OCI-LY7 (cell line): ENCODE data around the gene MIF4GD. TPM values are rescaled to one million over a fixed set of nuclear protein-coding genes. Genes with fewer than 3 reads are reported as not detected.

Experiments used
- BruUV-seq: library from RNA; stranded (reverse); fragments of 400-500 nt; replicated peaks from 2 replicates; lab custom pipeline; 2021; lab: Mats Ljungman, UMichigan
- CTCF ChIA-PET: fragments of 300-600 bp; sonication (Branson Sonifier 250); formaldehyde crosslinking; loops from one replicate; lab custom pipeline; 2022; ENCODE audit warnings: antibody characterized with exemption; ENCODE audit not compliant: unreplicated experiment; lab: Charles Lee
- POLR2A ChIA-PET: fragments of 300-600 bp; sonication (Branson Sonifier 250); formaldehyde crosslinking; loops from one replicate; lab custom pipeline; 2022; ENCODE audit warnings: antibody characterized with exemption; lab: Charles Lee
- DNase-seq: peaks from one replicate; pipeline ENCODE4 v3.0.0-alpha.2; 2015; ENCODE audit warnings: low spot score
- H2AFZ ChIP-seq: fragments of 200-600 bp; sonication (generic), shearing (Covaris generic); 2 replicates; pipeline ENCODE4 v1.6.1; 2014; ENCODE audit warnings: mild to moderate bottlenecking, antibody characterized with exemption, low read length, moderate library complexity
- H3K27ac ChIP-seq: fragments of 200-600 bp; sonication (generic); 2 replicates; pipeline ENCODE4 v1.5.1; 2014; ENCODE audit warnings: mixed run types, low read depth, mild to moderate bottlenecking, moderate library complexity, low read length, inconsistent platforms; ENCODE audit not compliant: poor library complexity, severe bottlenecking
- H3K36me3 ChIP-seq: fragments of 200-600 bp; sonication (generic); 2 replicates; pipeline ENCODE4 v1.6.1; 2014; ENCODE audit warnings: mild to moderate bottlenecking, antibody characterized with exemption, low read length, moderate library complexity, mixed read lengths; ENCODE audit not compliant: insufficient read depth
- H3K4me1 ChIP-seq: fragments of 200-600 bp; sonication (generic); 2 replicates; pipeline ENCODE4 v1.5.1; 2014; ENCODE audit warnings: mild to moderate bottlenecking, low read length; ENCODE audit not compliant: insufficient read depth, poor library complexity, severe bottlenecking
- H3K4me2 ChIP-seq: fragments of 200-600 bp; sonication (generic); 2 replicates; pipeline ENCODE4 v1.6.1; 2014; ENCODE audit warnings: mild to moderate bottlenecking, low read length
- H3K4me3 ChIP-seq: fragments of 200-600 bp; sonication (generic); 2 replicates; pipeline ENCODE4 v1.5.1; 2014; ENCODE audit warnings: mild to moderate bottlenecking, low read depth, low read length; ENCODE audit not compliant: poor library complexity, severe bottlenecking
- H3K79me2 ChIP-seq: fragments of 200-600 bp; sonication (generic); 2 replicates; pipeline ENCODE4 v1.6.1; 2016; ENCODE audit warnings: low read depth, mild to moderate bottlenecking, low read length, moderate library complexity, mixed read lengths; ENCODE audit not compliant: insufficient read depth
- H3K9me2 ChIP-seq: fragments of 200-600 bp; sonication (generic); 2 replicates; pipeline ENCODE4 v1.6.1; 2016; ENCODE audit warnings: mild to moderate bottlenecking, low read length, mixed read lengths; ENCODE audit not compliant: insufficient read depth
- H3K9me3 ChIP-seq: fragments of 200-600 bp; sonication (generic); 2 replicates; pipeline ENCODE4 v1.6.1; 2014; ENCODE audit warnings: mild to moderate bottlenecking, mixed run types, low read length, mixed read lengths
- H4K20me1 ChIP-seq: fragments of 200-600 bp; sonication (generic); 2 replicates; pipeline ENCODE4 v1.6.1; 2014; ENCODE audit warnings: mild to moderate bottlenecking, antibody characterized with exemption, low read length, moderate library complexity, mixed read lengths; ENCODE audit not compliant: insufficient read depth
- EZH2phosphoT487 ChIP-seq: fragments of 200-600 bp; sonication (generic); IDR thresholded peaks from 2 replicates; pipeline ENCODE4 v1.6.1; 2018; ENCODE audit warnings: low read depth, borderline replicate concordance, mild to moderate bottlenecking, mixed run types, antibody characterized with exemption, low read length, moderate library complexity, mixed read lengths
- intact Hi-C: fragments of 100-400 bp; cut with micrococcal nuclease; formaldehyde crosslinking; loops from one replicate; pipeline ENCODE4 v1.10.0; 2022; ENCODE audit not compliant: unreplicated experiment
- total RNA-seq, 2 experiments: library from RNA; depleted of rRNA in 1 of 2; stranded (reverse); fragments of >200 nt in 1 of 2; shearing (Covaris generic) in 1 of 2; gene quantifications; 2 replicates each; pipeline ENCODE4 v1.2.3, GENCODE V29; 2014 to 2022
- TF ChIP-seq, protein P1 (sequence below): fragments of 200-600 bp; sonication (generic); conservative IDR thresholded peaks from 2 replicates; pipeline ENCODE4 v1.5.1; 2014; ENCODE audit warnings: mild to moderate bottlenecking, antibody characterized with exemption, low read length, moderate library complexity, mixed read lengths

The MIF4GD gene
- total RNA-seq, 2 experiments from 2014 or later = 70.9 to 132 TPM

DNA sequence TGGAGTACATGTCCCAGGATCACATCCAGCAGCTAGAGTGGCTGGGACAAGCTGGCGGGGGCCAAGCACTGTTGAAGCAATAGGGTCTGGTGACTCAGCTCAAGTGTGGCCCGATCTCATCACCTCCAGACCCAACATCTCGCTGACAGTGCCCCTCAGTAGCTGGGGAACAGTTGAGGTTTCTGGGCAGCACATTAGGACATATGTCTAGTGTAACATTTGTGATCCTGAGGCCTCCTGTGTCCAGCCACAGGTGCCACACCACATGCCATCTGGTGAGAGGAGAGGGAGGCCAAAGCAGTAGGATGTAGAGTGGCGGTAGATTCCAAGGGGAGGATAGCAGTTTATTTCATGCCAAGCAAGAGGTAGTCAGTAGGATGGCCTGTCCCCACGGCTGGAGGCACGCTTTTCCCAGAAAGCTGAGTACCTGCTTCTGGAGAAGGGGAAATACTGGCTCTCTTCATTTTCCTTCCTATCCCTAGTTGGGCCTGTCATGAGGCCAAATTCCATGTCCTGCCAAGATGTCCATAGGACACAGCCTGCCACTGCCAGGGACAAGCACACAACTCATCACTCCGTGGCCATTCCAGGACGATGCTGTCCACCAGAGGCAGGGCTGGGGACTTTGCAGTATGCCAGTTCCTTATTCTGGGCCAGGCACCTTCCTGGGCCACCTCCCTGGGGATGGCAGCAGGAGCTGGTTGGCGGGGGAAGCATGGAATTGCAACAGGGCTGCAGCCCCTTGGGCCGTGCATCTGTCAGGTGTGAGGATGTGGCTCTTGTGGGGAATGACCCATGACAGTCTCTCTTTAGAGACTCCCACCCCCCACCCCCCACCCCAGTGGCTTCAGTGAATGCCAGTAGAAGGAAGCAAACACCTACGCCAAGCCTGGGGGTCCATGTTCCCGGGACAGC is 33.7 kb downstream of the MIF4GD start:
- ChIA-PET POLR2A (no interaction called here), CTCF (interaction anchor here (0.6 kb wide), 1 partner anchor 15 kb away, joined by 3 read pairs; no protein-coding TSS in a partner anchor)
- Histone ChIP-seq H4K20me1 (no peaks in the 10 kb centered on the region), H3K9me2 (no peaks in the 10 kb centered on the region), H3K4me1 (peaks cover 13% of the 10 kb centered on the region), H3K4me3 (no peak overlapping the region), H3K9me3 (no peaks in the 10 kb centered on the region), H3K4me2 (no peak overlapping the region), H3K79me2 (no peaks in the 10 kb centered on the region), H3K36me3 (peaks cover 95% of the 10 kb centered on the region), H2AFZ (no peak overlapping the region), H3K27ac (no peak overlapping the region)
- TF ChIP-seq, protein P1, sequence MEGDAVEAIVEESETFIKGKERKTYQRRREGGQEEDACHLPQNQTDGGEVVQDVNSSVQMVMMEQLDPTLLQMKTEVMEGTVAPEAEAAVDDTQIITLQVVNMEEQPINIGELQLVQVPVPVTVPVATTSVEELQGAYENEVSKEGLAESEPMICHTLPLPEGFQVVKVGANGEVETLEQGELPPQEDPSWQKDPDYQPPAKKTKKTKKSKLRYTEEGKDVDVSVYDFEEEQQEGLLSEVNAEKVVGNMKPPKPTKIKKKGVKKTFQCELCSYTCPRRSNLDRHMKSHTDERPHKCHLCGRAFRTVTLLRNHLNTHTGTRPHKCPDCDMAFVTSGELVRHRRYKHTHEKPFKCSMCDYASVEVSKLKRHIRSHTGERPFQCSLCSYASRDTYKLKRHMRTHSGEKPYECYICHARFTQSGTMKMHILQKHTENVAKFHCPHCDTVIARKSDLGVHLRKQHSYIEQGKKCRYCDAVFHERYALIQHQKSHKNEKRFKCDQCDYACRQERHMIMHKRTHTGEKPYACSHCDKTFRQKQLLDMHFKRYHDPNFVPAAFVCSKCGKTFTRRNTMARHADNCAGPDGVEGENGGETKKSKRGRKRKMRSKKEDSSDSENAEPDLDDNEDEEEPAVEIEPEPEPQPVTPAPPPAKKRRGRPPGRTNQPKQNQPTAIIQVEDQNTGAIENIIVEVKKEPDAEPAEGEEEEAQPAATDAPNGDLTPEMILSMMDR = no peak
- TF ChIP-seq EZH2phosphoT487 = no peak
- intact Hi-C loops = loop anchor here (1.0 kb wide), 1 partner anchor 123 kb away; no protein-coding TSS in a partner anchor
- BruUV-seq = no TSS peak
- DNase-seq = no peak

DNA sequence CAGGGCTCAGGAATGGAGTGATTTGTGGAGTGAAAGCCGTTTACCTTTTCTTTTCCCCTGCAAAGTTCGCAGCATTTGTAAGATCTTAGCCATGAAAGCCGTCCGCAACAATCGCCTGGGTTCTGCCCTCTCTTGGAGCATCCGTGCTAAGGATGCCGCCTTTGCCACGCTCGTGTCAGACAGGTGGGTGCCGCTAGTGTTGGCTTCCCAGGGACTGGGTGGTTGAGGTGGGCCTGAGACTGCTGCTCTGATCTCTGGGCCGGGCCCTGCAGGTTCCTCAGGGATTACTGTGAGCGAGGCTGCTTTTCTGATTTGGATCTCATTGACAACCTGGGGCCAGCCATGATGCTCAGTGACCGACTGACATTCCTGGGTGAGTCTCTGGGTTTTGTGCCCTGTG is 38.2 kb downstream of the MIF4GD start:
- H3K9me3 ChIP-seq = no peaks in the 10 kb centered on the region
- H3K4me3 ChIP-seq = no peak overlapping the region
- ChIA-PET POLR2A (no interaction called here), CTCF (no interaction called here)
- no peak for DNase-seq
- intact Hi-C loops = no loop called here
- no peaks in the 10 kb centered on the region for H3K4me1 ChIP-seq
- H3K79me2 ChIP-seq = no peaks in the 10 kb centered on the region
- peaks cover 96% of the 10 kb centered on the region for H3K36me3 ChIP-seq
- H4K20me1 ChIP-seq = no peaks in the 10 kb centered on the region
- H3K4me2 ChIP-seq = no peak overlapping the region
- TF ChIP-seq, protein P1 = no peak
- no peak for TF ChIP-seq EZH2phosphoT487
- H3K9me2 ChIP-seq = no peaks in the 10 kb centered on the region
- no peak overlapping the region for H3K27ac ChIP-seq
- no peak overlapping the region for H2AFZ ChIP-seq
- no TSS peak for BruUV-seq
